ENCODE measurements around the gene GOLGA6C.
"Not testable (repeated sequence)": the region's sequence is repeated elsewhere in the genome, so short reads cannot be mapped to it uniquely, and the experiment has no call there.

The GOLGA6C gene

GRCh38 chr15:75258620-75259343 is 648 bp downstream of the GOLGA6C start:
- not testable (repeated sequence) for DNase-seq

GRCh38 chr15:75259873-75260272 is 1.7 kb downstream of the GOLGA6C start:
- DNase-seq = not testable (repeated sequence)

GRCh38 chr15:75273751-75274359 is 15.7 kb downstream of the GOLGA6C start:
- not testable (repeated sequence) for DNase-seq

- DNase-seq = not testable (repeated sequence)
These were observed 16.5 kb downstream of the GOLGA6C start for GRCh38 chr15:75274509-75275107.

- DNase-seq = not testable (repeated sequence)
These were observed 17.5 kb downstream of the GOLGA6C start for GRCh38 chr15:75275617-75276016.

GRCh38 chr15:75278497-75278896 is 20.4 kb downstream of the GOLGA6C start:
- DNase-seq = not testable (repeated sequence)

GRCh38 chr15:75282572-75282971 is 24.4 kb downstream of the GOLGA6C start, which contains the start of gene GOLGA6D:
TSS of gene GOLGA6D (plus strand) at chr15:75282835. CDS start at chr15:75282876, 41 bp downstream.
- DNase-seq = not testable (repeated sequence)

- DNase-seq = not testable (repeated sequence)
These were observed 26.0 kb downstream of the GOLGA6C start for GRCh38 chr15:75284152-75284551.

- not testable (repeated sequence) for DNase-seq
These were observed 35.5 kb downstream of the GOLGA6C start for GRCh38 chr15:75293660-75294059.

GRCh38 chr15:75298541-75299310 is 40.6 kb downstream of the GOLGA6C start:
- DNase-seq = not testable (repeated sequence)

- not testable (repeated sequence) for DNase-seq
These were observed 41.2 kb downstream of the GOLGA6C start for GRCh38 chr15:75299311-75299688.

GRCh38 chr15:75300026-75300425 is 41.9 kb downstream of the GOLGA6C start:
- not testable (repeated sequence) for DNase-seq

- DNase-seq = no peak
These were observed 44.2 kb downstream of the GOLGA6C start for GRCh38 chr15:75302318-75302717.

- not testable (repeated sequence) for DNase-seq
These were observed 44.6 kb downstream of the GOLGA6C start for GRCh38 chr15:75302753-75303152.

GRCh38 chr15:75306188-75306587 is 48.1 kb downstream of the GOLGA6C start:
- DNase-seq = no peak

GRCh38 chr15:75307778-75308390 is 49.8 kb downstream of the GOLGA6C start:
- no peak for DNase-seq

- DNase-seq = no peak
These were observed 51.6 kb downstream of the GOLGA6C start for GRCh38 chr15:75309711-75310110.

- DNase-seq = not testable (repeated sequence)
These were observed 54.4 kb downstream of the GOLGA6C start for GRCh38 chr15:75312548-75312947.

- DNase-seq = no peak
These were observed 55.1 kb downstream of the GOLGA6C start for GRCh38 chr15:75313116-75313845.

- no peak for DNase-seq
These were observed 56.6 kb downstream of the GOLGA6C start for GRCh38 chr15:75314552-75315290.

Measured in GOT3 (cell line).